GM12865 (cell line): ENCODE data around the gene ARHGAP18.

Experiments used
- DNase-seq: peaks from one replicate; pipeline ENCODE4 v3.0.0; 2010; ENCODE audit warnings: low read depth
- H3K4me3 ChIP-seq: 2 replicates; pipeline ENCODE4 v1.5.1; 2011; ENCODE audit warnings: mild to moderate bottlenecking, low read depth, low read length, control low read depth
- CTCF ChIP-seq: IDR thresholded peaks from 2 replicates; pipeline ENCODE4 v1.5.1; 2011; ENCODE audit warnings: low read length, control low read depth, low read depth, inconsistent platforms; ENCODE audit not compliant: insufficient read depth; ENCODE audit errors: missing control alignments

Gene ARHGAP18

GRCh38 chr6:129551486-129551885 is 158.5 kb downstream of the ARHGAP18 start:
- TF ChIP-seq CTCF = no peak
- H3K4me3 ChIP-seq = no peak overlapping the region
- DNase-seq = no peak

GRCh38 chr6:129546702-129547101 is 163.3 kb downstream of the ARHGAP18 start:
- H3K4me3 ChIP-seq = no peak overlapping the region
- DNase-seq = no peak
- TF ChIP-seq CTCF = no peak

- no peak for TF ChIP-seq CTCF
- H3K4me3 ChIP-seq = no peak overlapping the region
- no peak for DNase-seq
These were observed 164.9 kb downstream of the ARHGAP18 start for GRCh38 chr6:129544892-129545612.

GRCh38 chr6:129543981-129544380 is 166.0 kb downstream of the ARHGAP18 start:
- no peak overlapping the region for H3K4me3 ChIP-seq
- TF ChIP-seq CTCF = no peak
- DNase-seq = no peak

GRCh38 chr6:129542705-129543104 is 167.3 kb downstream of the ARHGAP18 start:
- DNase-seq = no peak
- TF ChIP-seq CTCF = no peak

GRCh38 chr6:129539032-129539431 is 170.9 kb downstream of the ARHGAP18 start:
- no peak for DNase-seq
- H3K4me3 ChIP-seq = no peak overlapping the region
- TF ChIP-seq CTCF = no peak

More at GRCh38 chr6:129542705-129543104, 167.3 kb downstream of the ARHGAP18 start:
- no peak overlapping the region for H3K4me3 ChIP-seq

- H3K4me3 ChIP-seq = no peak overlapping the region
- no peak for TF ChIP-seq CTCF
- DNase-seq = no peak
These were observed 173.7 kb downstream of the ARHGAP18 start for GRCh38 chr6:129536271-129536670.
